Omental fat pad (tissue), 4 donors: ENCODE results near the gene CCDC87. TPM values are rescaled to one million over a fixed set of nuclear protein-coding genes. Genes with fewer than 3 reads are reported as not detected.

Source experiments
- ATAC-seq: fragments of 150-250 bp; one replicate; pipeline ENCODE4 v1.9.1; 2016; ENCODE audit warnings: mild to moderate bottlenecking, moderate library complexity; ENCODE audit not compliant: low FRiP score
- DNase-seq: peaks from one replicate; pipeline ENCODE4 v3.0.0-alpha.2; 2019; ENCODE audit warnings: low spot score
- total RNA-seq, 4 donors: library from RNA; depleted of rRNA; stranded (reverse); fragments of >200 nt; gene quantifications; one replicate each; pipeline ENCODE4 v1.1.0, GENCODE V29; 2016
- TF ChIP-seq, protein P1 (sequence below), 3 donors: fragments of 450-650 bp; IDR thresholded peaks; one replicate each; pipeline ENCODE4 v1.5.1; 2016 to 2017; ENCODE audit warnings: antibody characterized with exemption in 3 of 3, mild to moderate bottlenecking in 3 of 3, moderate library complexity in 2 of 3

CCDC87 gene
- total RNA-seq, 4 donors from 2014 or later, result 0.19 to 0.28 TPM; not detected in 2

DNA sequence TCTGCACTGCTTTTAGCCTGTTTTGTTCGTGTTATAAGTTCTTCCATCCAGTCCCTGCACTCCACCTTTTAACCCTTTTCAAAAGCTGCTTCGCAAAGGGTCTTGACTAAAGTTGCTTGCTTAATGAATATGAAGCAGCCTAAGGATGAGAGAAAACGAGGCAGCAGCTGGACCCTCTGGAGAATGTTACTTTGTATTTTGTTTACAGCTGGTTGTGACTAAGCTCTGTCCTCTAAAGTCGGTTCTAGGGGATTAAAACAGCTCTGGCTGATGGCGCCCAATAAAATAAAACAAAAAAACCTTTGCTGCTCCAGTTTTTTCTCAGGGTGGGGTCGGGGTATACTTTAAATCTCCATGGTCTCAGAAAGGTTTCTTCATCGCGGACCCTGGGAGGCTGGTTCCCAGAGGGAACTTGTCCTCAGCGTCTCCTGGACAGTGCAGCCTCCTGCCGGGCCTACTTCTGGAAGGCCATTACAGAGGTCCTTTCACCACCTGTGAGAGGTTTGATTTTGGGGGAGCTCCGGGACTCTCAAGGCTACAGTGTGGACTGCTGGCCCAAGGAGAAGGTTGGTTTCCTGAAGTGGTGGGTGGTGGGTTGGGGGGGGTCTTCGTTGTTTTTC lies 44.8 kb upstream of the CCDC87 start:
- TF ChIP-seq, protein P1, sequence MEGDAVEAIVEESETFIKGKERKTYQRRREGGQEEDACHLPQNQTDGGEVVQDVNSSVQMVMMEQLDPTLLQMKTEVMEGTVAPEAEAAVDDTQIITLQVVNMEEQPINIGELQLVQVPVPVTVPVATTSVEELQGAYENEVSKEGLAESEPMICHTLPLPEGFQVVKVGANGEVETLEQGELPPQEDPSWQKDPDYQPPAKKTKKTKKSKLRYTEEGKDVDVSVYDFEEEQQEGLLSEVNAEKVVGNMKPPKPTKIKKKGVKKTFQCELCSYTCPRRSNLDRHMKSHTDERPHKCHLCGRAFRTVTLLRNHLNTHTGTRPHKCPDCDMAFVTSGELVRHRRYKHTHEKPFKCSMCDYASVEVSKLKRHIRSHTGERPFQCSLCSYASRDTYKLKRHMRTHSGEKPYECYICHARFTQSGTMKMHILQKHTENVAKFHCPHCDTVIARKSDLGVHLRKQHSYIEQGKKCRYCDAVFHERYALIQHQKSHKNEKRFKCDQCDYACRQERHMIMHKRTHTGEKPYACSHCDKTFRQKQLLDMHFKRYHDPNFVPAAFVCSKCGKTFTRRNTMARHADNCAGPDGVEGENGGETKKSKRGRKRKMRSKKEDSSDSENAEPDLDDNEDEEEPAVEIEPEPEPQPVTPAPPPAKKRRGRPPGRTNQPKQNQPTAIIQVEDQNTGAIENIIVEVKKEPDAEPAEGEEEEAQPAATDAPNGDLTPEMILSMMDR (IDR thresholded peaks at IDR 0.05), result no peak
- no peak for DNase-seq
- ATAC-seq, result peak; percentile 22

DNA sequence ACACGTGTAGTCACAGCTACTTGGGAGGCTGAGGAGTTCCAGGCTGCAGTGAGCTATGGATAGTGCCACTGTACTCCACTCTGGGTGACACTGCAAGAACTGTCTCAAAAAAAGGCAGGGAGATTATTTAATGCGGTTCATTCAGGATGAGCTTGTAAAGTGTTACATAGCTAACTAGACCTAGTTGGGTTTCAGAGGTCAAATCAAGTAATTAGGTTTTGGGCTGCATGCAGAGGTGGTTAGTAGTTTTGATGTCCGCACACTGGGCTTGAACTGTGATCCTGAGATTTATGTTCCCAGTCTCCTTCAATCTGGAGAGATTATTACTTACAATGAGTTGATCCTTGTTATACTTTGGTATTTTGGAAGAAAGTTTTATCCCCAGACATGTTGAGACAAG lies 43.5 kb upstream of the CCDC87 start:
- TF ChIP-seq, protein P1 (IDR thresholded peaks at IDR 0.05), result no peak
- no peak for ATAC-seq
- no peak for DNase-seq

DNA sequence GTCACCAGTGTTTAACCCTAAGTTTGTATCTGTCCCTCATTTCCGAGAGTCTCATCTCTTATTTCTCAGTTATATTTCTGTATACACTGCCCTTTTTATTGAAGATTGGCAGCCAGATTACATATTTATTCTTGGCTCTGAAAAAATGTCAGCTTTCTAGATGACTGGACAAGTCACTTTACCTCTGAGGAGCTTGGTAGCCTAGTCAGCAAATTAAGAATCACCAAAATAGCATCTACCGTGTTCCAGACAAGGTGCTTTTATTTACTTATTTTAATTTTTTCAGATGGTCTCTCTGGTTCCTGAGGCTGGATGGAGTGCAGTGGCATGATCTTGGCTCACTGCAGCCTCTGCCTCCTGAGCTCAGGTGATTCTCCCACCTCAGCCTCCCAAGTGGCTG lies 40.1 kb upstream of the CCDC87 start:
- DNase-seq (no peak), ATAC-seq (no peak)
- TF ChIP-seq, protein P1 (IDR thresholded peaks at IDR 0.05), result no peak

DNA sequence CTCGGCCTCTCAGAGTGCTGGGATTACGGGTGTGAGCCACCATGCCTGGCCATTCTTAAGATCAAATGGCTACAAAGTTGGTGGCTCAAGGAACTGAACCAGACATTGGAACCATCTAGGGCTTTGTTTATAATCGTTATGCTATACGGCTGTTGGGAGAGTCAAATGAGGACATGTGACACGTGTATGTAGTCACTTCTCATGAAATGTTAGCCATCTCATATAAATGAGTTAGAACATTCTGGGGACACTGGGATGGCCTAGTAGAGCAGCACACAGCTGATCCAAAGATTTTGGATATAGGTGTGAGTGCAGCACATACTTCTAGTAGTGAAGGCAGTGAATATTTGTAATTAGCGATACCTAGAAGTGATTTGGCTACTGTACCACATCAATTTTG lies 39.0 kb upstream of the CCDC87 start:
- ATAC-seq (no peak), DNase-seq (no peak)
- TF ChIP-seq, protein P1 (IDR thresholded peaks at IDR 0.05), result no peak

DNA sequence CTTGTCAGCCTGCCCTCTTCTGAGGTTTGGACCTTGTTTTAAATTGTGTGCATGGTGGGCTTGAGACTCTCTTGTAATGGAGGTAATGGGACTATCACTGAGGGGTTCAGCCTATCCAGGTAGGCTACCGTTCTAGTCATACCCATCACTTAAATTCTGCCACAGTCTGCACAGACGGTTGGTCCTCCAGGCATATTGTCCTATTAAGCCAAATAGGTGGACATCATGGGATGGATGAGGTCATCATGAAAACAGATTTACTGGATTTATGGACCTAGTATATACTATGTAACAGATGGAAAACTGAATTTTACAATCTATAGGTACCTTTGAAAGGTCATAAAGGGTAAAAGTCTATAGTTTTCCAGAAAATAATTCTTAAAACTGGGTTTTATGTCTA lies 36.5 kb upstream of the CCDC87 start:
- DNase-seq (no peak), ATAC-seq (no peak)
- TF ChIP-seq, protein P1 (IDR thresholded peaks at IDR 0.05), result no peak

DNA sequence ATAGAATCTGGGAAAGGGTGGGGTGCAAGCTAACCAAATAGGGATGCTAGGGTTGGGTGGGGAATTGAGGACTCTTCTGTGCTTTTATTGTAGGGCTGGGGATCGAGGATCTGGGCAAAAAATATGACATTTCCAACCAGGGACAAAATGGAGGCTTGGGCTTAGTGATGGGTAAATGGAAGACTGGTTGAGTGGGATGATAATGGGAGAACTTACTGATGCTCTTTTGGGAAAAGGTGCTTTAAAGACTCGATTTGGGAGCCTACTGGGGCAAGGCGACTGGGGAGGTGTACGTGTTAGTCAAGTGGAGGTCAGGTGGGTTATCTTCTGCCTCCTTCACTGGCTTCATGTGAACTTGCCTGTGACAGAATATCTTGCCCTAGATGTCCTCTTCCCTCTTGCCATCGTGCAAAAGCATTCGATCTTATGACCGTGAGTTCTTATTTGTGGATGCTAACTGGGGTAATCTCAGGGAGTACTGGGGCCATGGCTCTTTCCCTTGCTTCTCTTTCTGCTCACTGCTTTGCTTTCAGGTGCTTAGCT lies 35.3 kb upstream of the CCDC87 start:
- no peak for DNase-seq
- no peak for ATAC-seq
- TF ChIP-seq, protein P1 (IDR thresholded peaks at IDR 0.05), result no peak

DNA sequence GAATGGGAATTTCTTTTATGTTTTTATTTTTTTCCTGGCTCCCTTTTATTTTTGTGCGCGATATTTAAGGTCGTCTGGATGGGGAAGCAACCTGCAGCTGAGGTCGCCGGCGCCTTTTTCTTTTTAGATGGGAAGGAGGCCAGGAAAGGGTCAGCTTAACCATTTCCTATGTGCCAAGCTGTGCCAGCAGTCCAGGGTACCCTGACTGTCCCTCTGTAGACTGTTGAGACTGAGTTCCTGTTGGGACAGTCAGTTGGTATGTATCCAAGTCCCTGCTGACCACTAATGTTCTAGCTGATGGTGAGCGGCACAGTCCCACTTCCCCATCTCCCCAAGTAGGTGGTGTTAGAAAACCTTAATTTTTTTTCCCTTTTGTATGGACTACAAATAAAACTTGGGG lies 34.1 kb upstream of the CCDC87 start:
- DNase-seq, result no peak
- no peak for ATAC-seq
- TF ChIP-seq, protein P1 (IDR thresholded peaks at IDR 0.05), result no peak
